ENCODE results near the gene ATG16L1. TPM values are rescaled to one million over a fixed set of nuclear protein-coding genes. Genes with fewer than 3 reads are reported as not detected.

Gene ATG16L1
- total and polyA plus RNA-seq, 9 of the 15 experiments (the other 6 are each of a cell fraction or from before 2014, with no cell fraction given): 6.4 to 21.3 (median 17.2) TPM

DNA sequence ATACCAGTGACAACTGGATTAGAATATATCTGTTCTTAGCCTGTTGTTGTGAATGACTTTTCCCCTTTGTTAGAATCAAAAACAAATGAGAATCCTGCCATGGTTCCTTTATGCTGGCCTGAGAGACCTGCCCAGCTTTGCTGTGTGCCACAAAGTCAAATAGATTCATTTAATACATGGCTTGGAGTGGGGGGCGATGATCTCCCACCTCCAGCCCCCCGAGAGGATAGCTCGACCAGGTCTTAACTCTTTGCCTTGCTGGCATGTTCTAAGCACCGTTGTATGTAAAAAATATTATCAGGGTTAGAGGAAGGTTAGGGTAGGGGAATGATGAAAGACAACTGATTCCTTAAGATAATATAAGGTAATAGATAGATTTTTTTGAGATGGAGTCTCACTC is 80.7 kb downstream of the ATG16L1 start (continued):
- TF ChIP-seq, protein P1, sequence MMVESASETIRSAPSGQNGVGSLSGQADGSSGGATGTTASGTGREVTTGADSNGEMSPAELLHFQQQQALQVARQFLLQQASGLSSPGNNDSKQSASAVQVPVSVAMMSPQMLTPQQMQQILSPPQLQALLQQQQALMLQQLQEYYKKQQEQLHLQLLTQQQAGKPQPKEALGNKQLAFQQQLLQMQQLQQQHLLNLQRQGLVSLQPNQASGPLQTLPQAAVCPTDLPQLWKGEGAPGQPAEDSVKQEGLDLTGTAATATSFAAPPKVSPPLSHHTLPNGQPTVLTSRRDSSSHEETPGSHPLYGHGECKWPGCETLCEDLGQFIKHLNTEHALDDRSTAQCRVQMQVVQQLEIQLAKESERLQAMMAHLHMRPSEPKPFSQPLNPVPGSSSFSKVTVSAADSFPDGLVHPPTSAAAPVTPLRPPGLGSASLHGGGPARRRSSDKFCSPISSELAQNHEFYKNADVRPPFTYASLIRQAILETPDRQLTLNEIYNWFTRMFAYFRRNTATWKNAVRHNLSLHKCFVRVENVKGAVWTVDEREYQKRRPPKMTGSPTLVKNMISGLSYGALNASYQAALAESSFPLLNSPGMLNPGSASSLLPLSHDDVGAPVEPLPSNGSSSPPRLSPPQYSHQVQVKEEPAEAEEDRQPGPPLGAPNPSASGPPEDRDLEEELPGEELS (CRISPR knock-in tag; IDR thresholded peaks at IDR 0.05; ENCODE audit: borderline replicate concordance): no peak
- TF ChIP-seq RBM14 (IDR thresholded peaks at IDR 0.05; ENCODE audit: borderline replicate concordance, insufficient read depth, low read depth, low read length): no peak
- no peak for TF ChIP-seq PPARD (CRISPR knock-in tag; IDR thresholded peaks at IDR 0.05)

DNA sequence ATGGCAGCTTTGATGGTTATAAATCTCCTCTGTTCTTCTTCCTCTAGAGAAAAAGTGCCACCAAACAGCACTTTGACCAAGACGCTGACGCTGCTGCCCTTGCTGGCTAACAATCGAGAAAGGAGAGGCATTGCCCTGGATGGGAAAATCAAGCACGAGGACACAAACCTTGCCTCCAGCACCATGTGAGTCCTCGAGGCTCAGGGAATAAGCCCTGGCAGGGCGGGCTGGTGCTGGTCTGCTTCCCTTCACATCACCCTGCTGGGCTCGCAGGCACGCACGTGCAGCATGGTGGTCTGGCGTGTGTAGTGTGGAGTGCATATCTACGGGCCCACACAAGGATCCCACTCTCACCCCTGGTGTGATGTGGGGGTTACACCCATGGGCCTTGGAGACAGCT is 83.4 kb downstream of the ATG16L1 start:
- ChIA-PET CTCF (ENCODE audit: low intra/inter-chr PET ratio) (no interaction called here), POLR2A (no interaction called here)
- no peak overlapping the region for H3K4me2 ChIP-seq (ENCODE audit: insufficient read depth, low read length)
- H3K36me3 ChIP-seq (ENCODE audit: control insufficient read depth, insufficient read depth, low read length): no peaks in the 10 kb centered on the region
- no peak overlapping the region for H3K4me3 ChIP-seq
- 52% methylated on average over 11 of the region's 11 CpGs for WGBS (ENCODE audit: insufficient coverage, low coverage, missing lambda C conversion rate)
- in situ Hi-C loops (cut with MboI): no loop called here
- BruUV-seq (replicated peaks): no TSS peak
- no peaks in the 10 kb centered on the region for H3K9me1 ChIP-seq (ENCODE audit: control insufficient read depth, insufficient read depth, low read length)
- intact Hi-C loops (cut with micrococcal nuclease): no loop called here
- H2AFZ ChIP-seq (ENCODE audit: low read depth, low read length): no peak overlapping the region
- DNase-seq (ENCODE audit: extremely low read depth in 1 of 4, low spot score in 3 of 4): no peak
- H3K79me2 ChIP-seq (ENCODE audit: control insufficient read depth, insufficient read depth, low read length): no peaks in the 10 kb centered on the region
- no peak overlapping the region for H3K9ac ChIP-seq (ENCODE audit: insufficient read depth in 1 of 2, low read depth in 2 of 2, low read length in 2 of 2)
- 0 out of 5 replicates have a peak, but pooled peaks cover 0 to 5% of the 10 kb centered on the region in 2 experiments for H3K27me3 ChIP-seq (ENCODE audit: control insufficient read depth in 2 of 2, insufficient read depth in 2 of 2, low read length in 2 of 2)
- H3K27ac ChIP-seq (ENCODE audit: extremely low read depth, low read depth, low read length): no peak overlapping the region
- no peak for FAIRE-seq
- no peak for ATAC-seq
- H4K20me1 ChIP-seq (replicated peaks; ENCODE audit: control insufficient read depth, insufficient read depth, low read length): no peaks in the 10 kb centered on the region
- no peaks in the 10 kb centered on the region for H3K9me3 ChIP-seq (replicated peaks; ENCODE audit: control insufficient read depth, insufficient read depth, low read depth, low read length)
- peaks cover 6 to 12% of the 10 kb centered on the region in 2 experiments for H3K4me1 ChIP-seq (replicated peaks in 1 of 2; ENCODE audit: control insufficient read depth in 2 of 2, insufficient read depth in 2 of 2, low read length in 2 of 2)
- TF ChIP-seq NRF1 (conservative IDR thresholded peaks at IDR 0.05 in 1 of 2, IDR thresholded peaks at IDR 0.05 in 1 of 2) (no peak), RAD21 (CRISPR knock-in tag; conservative IDR thresholded peaks at IDR 0.05 in 1 of 2, IDR thresholded peaks at IDR 0.05 in 1 of 2) (no peak), CBFA2T2 (conservative IDR thresholded peaks at IDR 0.05) (no peak), SP1 (CRISPR knock-in tag; IDR thresholded peaks at IDR 0.05) (no peak), NELFE (IDR thresholded peaks at IDR 0.05; ENCODE audit: insufficient read depth, insufficient read length) (no peak), SRSF1 (IDR thresholded peaks at IDR 0.05; ENCODE audit: low read depth, low read length) (no peak), SETDB1 (IDR thresholded peaks at IDR 0.05; ENCODE audit: low read length) (no peak), SP2 (IDR thresholded peaks at IDR 0.05; ENCODE audit: extremely low read depth, low read depth, low read length, poor library complexity, severe bottlenecking) (no peak), SIN3A (IDR thresholded peaks at IDR 0.05; ENCODE audit: borderline replicate concordance in 2 of 2, control insufficient read depth in 1 of 2, low read depth in 2 of 2, low read length in 2 of 2) (no peak)
- TF ChIP-seq, protein P2, sequence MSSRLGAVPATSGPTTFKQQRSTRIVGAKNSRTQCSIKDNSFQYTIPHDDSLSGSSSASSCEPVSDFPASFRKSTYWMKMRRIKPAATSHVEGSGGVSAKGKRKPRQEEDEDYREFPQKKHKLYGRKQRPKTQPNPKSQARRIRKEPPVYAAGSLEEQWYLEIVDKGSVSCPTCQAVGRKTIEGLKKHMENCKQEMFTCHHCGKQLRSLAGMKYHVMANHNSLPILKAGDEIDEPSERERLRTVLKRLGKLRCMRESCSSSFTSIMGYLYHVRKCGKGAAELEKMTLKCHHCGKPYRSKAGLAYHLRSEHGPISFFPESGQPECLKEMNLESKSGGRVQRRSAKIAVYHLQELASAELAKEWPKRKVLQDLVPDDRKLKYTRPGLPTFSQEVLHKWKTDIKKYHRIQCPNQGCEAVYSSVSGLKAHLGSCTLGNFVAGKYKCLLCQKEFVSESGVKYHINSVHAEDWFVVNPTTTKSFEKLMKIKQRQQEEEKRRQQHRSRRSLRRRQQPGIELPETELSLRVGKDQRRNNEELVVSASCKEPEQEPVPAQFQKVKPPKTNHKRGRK (tag; IDR thresholded peaks at IDR 0.05): no peak
- TF ChIP-seq, protein P3, sequence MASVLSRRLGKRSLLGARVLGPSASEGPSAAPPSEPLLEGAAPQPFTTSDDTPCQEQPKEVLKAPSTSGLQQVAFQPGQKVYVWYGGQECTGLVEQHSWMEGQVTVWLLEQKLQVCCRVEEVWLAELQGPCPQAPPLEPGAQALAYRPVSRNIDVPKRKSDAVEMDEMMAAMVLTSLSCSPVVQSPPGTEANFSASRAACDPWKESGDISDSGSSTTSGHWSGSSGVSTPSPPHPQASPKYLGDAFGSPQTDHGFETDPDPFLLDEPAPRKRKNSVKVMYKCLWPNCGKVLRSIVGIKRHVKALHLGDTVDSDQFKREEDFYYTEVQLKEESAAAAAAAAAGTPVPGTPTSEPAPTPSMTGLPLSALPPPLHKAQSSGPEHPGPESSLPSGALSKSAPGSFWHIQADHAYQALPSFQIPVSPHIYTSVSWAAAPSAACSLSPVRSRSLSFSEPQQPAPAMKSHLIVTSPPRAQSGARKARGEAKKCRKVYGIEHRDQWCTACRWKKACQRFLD (CRISPR knock-in tag; IDR thresholded peaks at IDR 0.05): no peak

Data from K562 (cell line).